ENCODE results near the gene VEGFC.

- TF ChIP-seq CTCF (IDR thresholded peaks at IDR 0.05) = no peak
- TF ChIP-seq POLR2A (IDR thresholded peaks at IDR 0.05) = no peak
Observed at GRCh38 chr4:176758731-176759130, 34.0 kb downstream of the VEGFC start.
